Upper lobe of left lung (tissue), 4 donors: ENCODE measurements around the gene SEMA5A.

Experiments used
- POLR2A ChIP-seq, 4 donors: fragments of 450-650 bp; IDR thresholded peaks; one replicate each; pipeline ENCODE4 v1.5.1; 2016 to 2017; ENCODE audit warnings: antibody characterized with exemption in 4 of 4, mild to moderate bottlenecking in 2 of 4
- TF ChIP-seq, protein P1 (sequence below), 6 experiments: fragments of 450-650 bp in 4 of 6; fragments of 200-600 bp in 2 of 6; sonication (generic) in 2 of 6; IDR thresholded peaks; one replicate each; pipeline ENCODE4 v1.5.1; 2016 to 2019; ENCODE audit warnings: antibody characterized with exemption in 6 of 6

DNA sequence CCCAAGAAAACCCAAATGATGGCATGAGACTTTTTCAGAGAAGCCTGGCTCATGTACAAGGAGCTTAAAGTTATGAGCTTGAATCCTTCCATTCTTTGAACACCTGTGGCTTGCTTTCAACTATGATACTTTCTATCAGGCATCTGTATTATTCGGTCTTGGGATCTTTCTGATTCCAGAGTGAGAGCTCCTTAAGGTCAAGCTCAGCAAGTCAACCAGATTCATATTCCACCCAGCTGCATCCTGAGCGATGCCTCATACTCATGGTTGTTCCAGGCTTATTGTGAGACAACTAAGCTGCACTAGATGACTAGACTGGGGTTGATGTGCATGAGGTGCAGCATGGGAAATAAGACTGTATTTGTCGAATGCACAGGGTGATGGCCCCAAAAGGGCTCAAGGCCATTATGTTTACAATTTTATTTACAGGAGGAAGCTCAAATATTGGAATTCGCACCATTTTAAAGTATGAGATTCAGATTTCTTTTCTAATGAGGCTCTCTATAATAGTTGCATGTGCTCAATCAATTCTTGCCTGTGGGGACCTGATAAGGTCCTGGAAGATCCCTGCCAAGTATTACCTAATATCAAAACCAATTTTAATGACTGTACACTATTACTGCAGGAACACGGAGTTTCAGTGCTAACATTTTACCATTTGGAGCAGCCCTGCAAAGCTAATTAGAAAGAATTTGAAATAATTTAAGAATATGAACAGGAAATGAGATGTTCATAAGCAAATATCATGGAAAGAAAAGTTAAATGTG lies 453.8 kb downstream of the SEMA5A start:
- TF ChIP-seq, protein P1, sequence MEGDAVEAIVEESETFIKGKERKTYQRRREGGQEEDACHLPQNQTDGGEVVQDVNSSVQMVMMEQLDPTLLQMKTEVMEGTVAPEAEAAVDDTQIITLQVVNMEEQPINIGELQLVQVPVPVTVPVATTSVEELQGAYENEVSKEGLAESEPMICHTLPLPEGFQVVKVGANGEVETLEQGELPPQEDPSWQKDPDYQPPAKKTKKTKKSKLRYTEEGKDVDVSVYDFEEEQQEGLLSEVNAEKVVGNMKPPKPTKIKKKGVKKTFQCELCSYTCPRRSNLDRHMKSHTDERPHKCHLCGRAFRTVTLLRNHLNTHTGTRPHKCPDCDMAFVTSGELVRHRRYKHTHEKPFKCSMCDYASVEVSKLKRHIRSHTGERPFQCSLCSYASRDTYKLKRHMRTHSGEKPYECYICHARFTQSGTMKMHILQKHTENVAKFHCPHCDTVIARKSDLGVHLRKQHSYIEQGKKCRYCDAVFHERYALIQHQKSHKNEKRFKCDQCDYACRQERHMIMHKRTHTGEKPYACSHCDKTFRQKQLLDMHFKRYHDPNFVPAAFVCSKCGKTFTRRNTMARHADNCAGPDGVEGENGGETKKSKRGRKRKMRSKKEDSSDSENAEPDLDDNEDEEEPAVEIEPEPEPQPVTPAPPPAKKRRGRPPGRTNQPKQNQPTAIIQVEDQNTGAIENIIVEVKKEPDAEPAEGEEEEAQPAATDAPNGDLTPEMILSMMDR (IDR thresholded peaks at IDR 0.05): no peak
- TF ChIP-seq POLR2A (IDR thresholded peaks at IDR 0.05): no peak
